AG10803 (cell line): ENCODE measurements around the gene PBX3.

Experiments
- DNase-seq: peaks from one replicate; pipeline ENCODE4 v3.0.0; 2010; ENCODE audit warnings: low read depth
- H3K4me3 ChIP-seq: 2 replicates; pipeline ENCODE4 v1.5.1; 2011; ENCODE audit warnings: mild to moderate bottlenecking, low read length, control low read depth
- CTCF ChIP-seq: conservative IDR thresholded peaks from 2 replicates; pipeline ENCODE4 v1.5.1; 2011; ENCODE audit warnings: mild to moderate bottlenecking, low read length, control low read depth, inconsistent platforms

PBX3 gene

GRCh38 chr9:125754096-125754495 lies 6.9 kb downstream of the PBX3 start:
- H3K4me3 ChIP-seq, result no peak overlapping the region
- TF ChIP-seq CTCF, result no peak

GRCh38 chr9:125755340-125755739 lies 8.2 kb downstream of the PBX3 start:
- TF ChIP-seq CTCF, result no peak
- peak; percentile 54 for DNase-seq
- no peak overlapping the region for H3K4me3 ChIP-seq

More at GRCh38 chr9:125754096-125754495, 6.9 kb downstream of the PBX3 start:
- no peak for DNase-seq

DNA sequence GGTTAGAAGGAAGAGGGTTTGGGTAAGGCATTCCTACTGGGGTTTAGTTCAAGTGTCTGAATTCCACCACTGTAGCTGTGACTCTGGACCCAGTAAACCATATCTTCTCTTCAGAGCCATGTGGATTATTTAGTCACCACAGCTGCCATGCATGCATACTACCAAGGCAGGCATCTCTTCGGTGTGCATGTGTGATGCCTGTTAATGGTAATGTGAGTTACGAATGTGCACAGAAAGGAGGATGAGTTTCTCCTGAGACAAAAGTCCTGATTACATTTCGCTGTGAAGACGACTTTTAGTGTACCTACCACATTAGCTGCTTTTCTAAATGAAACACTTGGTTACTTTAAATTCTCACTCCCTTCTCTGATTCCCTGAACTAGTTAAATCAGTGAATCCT lies 9.3 kb downstream of the PBX3 start:
- H3K4me3 ChIP-seq, result no peak overlapping the region
- no peak for TF ChIP-seq CTCF
- no peak for DNase-seq

DNA sequence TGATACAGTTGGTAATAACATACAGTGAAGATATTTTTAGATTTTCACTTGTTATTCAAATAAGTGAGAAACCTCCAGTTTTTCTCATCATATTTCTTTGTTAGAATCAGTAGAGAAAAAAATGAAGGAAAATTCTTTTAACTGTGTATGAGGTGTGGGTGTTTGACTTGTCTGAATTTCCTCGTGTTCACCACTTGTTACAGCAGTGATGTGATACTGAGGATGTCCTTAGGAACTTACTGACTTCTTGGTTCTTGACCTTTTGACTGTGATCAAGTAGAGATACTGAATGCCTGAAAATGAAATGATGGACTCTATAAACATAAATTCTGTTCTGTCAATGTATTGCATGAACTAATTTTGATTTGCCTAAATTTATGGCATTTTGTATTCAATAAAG lies 10.7 kb downstream of the PBX3 start:
- no peak overlapping the region for H3K4me3 ChIP-seq
- TF ChIP-seq CTCF, result no peak
- no peak for DNase-seq

- no peak for TF ChIP-seq CTCF
- peak overlapping the region; percentile 38 for H3K4me3 ChIP-seq
These were observed 12.0 kb downstream of the PBX3 start for GRCh38 chr9:125758986-125759763.

GRCh38 chr9:125759764-125760129 lies 12.6 kb downstream of the PBX3 start:
- H3K4me3 ChIP-seq, result peak overlapping the region; percentile 38
- TF ChIP-seq CTCF, result no peak
- DNase-seq, result no peak

More at GRCh38 chr9:125758986-125759763, 12.0 kb downstream of the PBX3 start:
- peak; percentile 43 for DNase-seq

DNA sequence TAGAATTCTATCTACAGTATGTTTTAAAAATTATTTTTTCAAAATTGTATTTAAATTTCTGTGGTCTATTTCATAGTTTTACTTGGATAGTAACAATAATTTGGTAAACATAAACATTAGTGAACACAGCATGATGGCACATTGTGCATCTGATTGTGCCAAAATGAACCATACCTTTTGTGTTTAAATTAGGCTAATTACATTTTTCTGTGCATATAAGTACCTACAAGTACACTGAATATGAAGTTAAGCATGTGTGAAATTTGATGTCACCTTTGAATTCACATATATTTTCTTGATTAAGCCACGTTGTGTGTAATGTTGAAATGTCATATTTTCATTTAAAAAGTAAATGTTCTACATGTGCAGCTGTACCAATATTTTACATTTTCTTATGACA lies 13.4 kb downstream of the PBX3 start:
- no peak overlapping the region for H3K4me3 ChIP-seq
- DNase-seq, result no peak

More for the DNA sequence above, 13.4 kb downstream of the PBX3 start:
- no peak for TF ChIP-seq CTCF
